Motor neuron (in vitro differentiated cells): ENCODE results near the gene C1orf185. TPM values are rescaled to one million over a fixed set of nuclear protein-coding genes. Genes with fewer than 3 reads are reported as not detected.
"Not testable (repeated sequence)": the region's sequence is repeated elsewhere in the genome, so short reads cannot be mapped to it uniquely, and the experiment has no call there.

Experiments
- ATAC-seq, 8 experiments: fragments of 200-7000 bp; cut with Tn5 transposase; replicated peaks in 6 of 8; 2 replicates each; pipeline ENCODE4 v1.8.0; 2021; ENCODE audit warnings: mild to moderate bottlenecking in 8 of 8, moderate library complexity in 8 of 8
- H3K27ac ChIP-seq, 2 donors: fragments of 250-450 bp; sonication (Bioruptor Pico); 2 replicates each; pipeline ENCODE4 v1.9.0; 2021; ENCODE audit warnings: antibody characterized with exemption in 2 of 2, mild to moderate bottlenecking in 2 of 2, moderate library complexity in 1 of 2
- H3K4me1 ChIP-seq, 2 donors: fragments of 250-450 bp; sonication (Bioruptor Pico); replicated peaks in 1 of 2; 2 replicates each; pipeline ENCODE4 v1.6.1; 2021; ENCODE audit warnings: antibody characterized with exemption in 2 of 2, mild to moderate bottlenecking in 2 of 2, moderate library complexity in 1 of 2
- H3K4me3 ChIP-seq, 5 donors: fragments of 250-450 bp; sonication (Bioruptor Pico); 2 replicates each; pipeline ENCODE4 v1.9.0; 2021; ENCODE audit warnings: antibody characterized with exemption in 5 of 5, mild to moderate bottlenecking in 5 of 5, moderate library complexity in 4 of 5
- WGBS, 10 experiments: fragments of 450-650 bp; shearing (Covaris generic); methylation state at CpG; one replicate each; pipeline ENCODE4 v1.0.0; 2022; 5-methylcytosine and 5-hydroxymethylcytosine counted together
- in situ Hi-C, 9 experiments: fragments of 400-800 bp; cut with MboI; loops; one replicate each; pipeline ENCODE4 v1.15.0; 2021; ENCODE audit warnings: low sequenced_read_pairs in 9 of 9, low pct_unique_long_range_greater_than_20kb in 2 of 9; ENCODE audit not compliant: unreplicated experiment in 9 of 9
- total RNA-seq, 8 experiments: library from RNA; unstranded; fragments of 300-600 nt; gene quantifications; 2 replicates each; pipeline versions ENCODE4 v1.2.3 to v1.2.4, GENCODE V29; 2022

The C1orf185 gene
- total RNA-seq, 8 experiments from 2014 or later: not detected

- ATAC-seq: no peak
- H3K4me3 ChIP-seq: no peak overlapping the region
- H3K4me1 ChIP-seq: no peaks in the 10 kb centered on the region
- no peak overlapping the region for H3K27ac ChIP-seq
- in situ Hi-C loops: loop anchor here in 1 of 9 experiments (25.0 kb wide), 1 partner anchor 94 kb away; no protein-coding TSS in a partner anchor
- WGBS, 10 experiments: 0 to 77% (median 30%) methylated on average over 1 of the region's 1 CpG; no CpG with 5 or more reads in 2 of the 10 experiments
These were observed 8.4 kb upstream of the C1orf185 start for GRCh38 chr1:51093581-51093980.

DNA sequence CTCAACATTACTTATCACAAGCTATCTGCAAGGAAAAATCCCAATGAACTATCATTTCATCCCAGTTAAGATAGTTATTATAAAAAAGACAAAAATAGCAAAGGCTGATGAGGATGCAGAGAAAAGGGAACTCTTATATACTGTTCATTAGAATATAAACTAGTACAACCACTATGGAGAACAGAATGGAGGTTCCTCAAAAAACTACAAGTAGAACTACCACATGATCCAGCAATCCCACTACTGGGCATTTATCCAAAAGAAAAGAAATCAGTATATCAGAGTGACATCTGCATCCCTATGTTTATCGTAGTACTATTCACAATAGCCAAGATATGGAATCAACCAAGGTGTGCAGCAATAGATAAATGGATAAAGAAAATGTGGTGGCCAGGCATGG, 4.9 kb upstream of the C1orf185 start:
- 50 to 100% (median 80%) methylated on average over 1 of the region's 1 CpG; no CpG with 5 or more reads in 3 of the 10 experiments for WGBS, 10 experiments
- in situ Hi-C loops: loop anchor here in 1 of 9 experiments (25.0 kb wide), 1 partner anchor 90 kb away; no protein-coding TSS in a partner anchor

GRCh38 chr1:51100264-51100880, 1.7 kb upstream of the C1orf185 start:
- H3K4me1 ChIP-seq: no peaks in the 10 kb centered on the region
- no peak overlapping the region for H3K4me3 ChIP-seq
- in situ Hi-C loops: no loop called here
- no peak for ATAC-seq
- H3K27ac ChIP-seq: no peak overlapping the region
- 33 to 88% (median 71%) methylated on average over 2 to 3 of the region's 3 CpGs for WGBS, 10 experiments

More for the DNA sequence above, 4.9 kb upstream of the C1orf185 start:
- Histone ChIP-seq H3K4me3 (no peak overlapping the region), H3K27ac (no peak overlapping the region), H3K4me1 (no peaks in the 10 kb centered on the region)
- no peak for ATAC-seq

- in situ Hi-C loops: no loop called here
- no peaks in the 10 kb centered on the region for H3K4me1 ChIP-seq
- no peak overlapping the region for H3K27ac ChIP-seq
- no peak overlapping the region for H3K4me3 ChIP-seq
- no peak for ATAC-seq
- 65 to 94% (median 88%) methylated on average over 3 to 6 of the region's 6 CpGs; no CpG with 5 or more reads in 2 of the 10 experiments for WGBS, 10 experiments
These were observed 12.1 kb downstream of the C1orf185 start for GRCh38 chr1:51114137-51114536.

DNA sequence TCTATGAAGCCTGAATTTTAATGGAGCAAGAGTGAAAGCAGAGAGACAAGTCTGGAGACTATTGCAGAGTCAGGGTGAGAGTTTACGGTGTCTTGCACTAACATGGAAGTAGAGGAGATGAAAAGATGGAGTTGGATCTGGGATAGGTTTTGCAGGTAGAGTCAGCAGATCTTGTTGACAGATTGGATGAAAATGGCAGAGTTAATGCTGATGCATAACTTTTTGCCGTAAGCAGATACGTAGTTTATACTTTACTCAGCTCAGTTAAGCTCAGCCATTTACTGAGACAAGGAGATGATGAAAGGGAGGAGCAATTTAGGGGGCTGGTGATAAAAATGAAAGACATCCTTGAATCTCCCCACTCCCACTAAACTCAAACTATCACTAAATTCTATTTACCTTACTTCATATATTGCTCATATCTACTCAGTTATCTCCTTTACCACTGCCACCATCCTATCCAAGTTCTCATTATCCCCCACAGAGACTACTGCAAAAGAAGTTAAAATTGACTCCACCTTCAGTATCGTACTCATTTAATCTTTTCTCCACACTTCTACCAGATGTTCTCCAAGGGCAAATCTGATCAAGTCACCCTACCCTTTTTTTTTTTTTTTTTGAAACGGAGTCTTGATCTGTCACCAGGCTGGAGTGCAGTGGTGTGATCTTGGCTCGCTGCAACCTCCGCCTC, 13.8 kb downstream of the C1orf185 start:
- ATAC-seq: no peak
- Histone ChIP-seq H3K4me1 (no peaks in the 10 kb centered on the region), H3K4me3 (no peak overlapping the region), H3K27ac (no peak overlapping the region)
- in situ Hi-C loops: no loop called here
- 60 to 96% (median 86%) methylated on average over 3 to 7 of the region's 7 CpGs; no CpG with 5 or more reads in 1 of the 10 experiments for WGBS, 10 experiments

- in situ Hi-C loops: no loop called here
- H3K27ac ChIP-seq: no peak overlapping the region
- no peak overlapping the region for H3K4me3 ChIP-seq
- ATAC-seq: no peak
- WGBS, 10 experiments: 17 to 96% (median 81%) methylated on average over 1 to 3 of the region's 3 CpGs; no CpG with 5 or more reads in 3 of the 10 experiments
- H3K4me1 ChIP-seq: no peaks in the 10 kb centered on the region
These were observed 17.3 kb downstream of the C1orf185 start for GRCh38 chr1:51119331-51119730.

DNA sequence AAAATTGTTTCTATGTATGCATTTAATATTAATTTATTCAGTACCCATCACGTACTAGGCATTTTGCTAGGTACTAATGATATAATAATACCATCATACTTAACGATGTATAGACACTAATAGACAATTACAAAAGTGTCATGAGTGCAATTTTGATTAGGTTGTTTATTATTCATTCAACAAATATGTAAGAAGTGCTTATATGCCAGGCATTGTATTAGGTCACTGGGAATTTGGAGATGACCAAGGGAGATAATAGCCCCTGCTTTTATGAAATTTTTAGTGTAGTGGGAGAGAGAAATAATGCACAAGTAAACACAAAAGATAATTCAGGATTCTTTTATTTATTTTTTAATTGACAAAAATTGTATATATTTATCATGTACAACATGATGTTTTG, 18.6 kb downstream of the C1orf185 start:
- Histone ChIP-seq H3K27ac (no peak overlapping the region), H3K4me1 (no peaks in the 10 kb centered on the region), H3K4me3 (no peak overlapping the region)
- in situ Hi-C loops: no loop called here
- WGBS, 10 experiments: 30 to 89% (median 80%) methylated on average over 1 to 2 of the region's 2 CpGs; no CpG with 5 or more reads in 1 of the 10 experiments
- no peak for ATAC-seq

DNA sequence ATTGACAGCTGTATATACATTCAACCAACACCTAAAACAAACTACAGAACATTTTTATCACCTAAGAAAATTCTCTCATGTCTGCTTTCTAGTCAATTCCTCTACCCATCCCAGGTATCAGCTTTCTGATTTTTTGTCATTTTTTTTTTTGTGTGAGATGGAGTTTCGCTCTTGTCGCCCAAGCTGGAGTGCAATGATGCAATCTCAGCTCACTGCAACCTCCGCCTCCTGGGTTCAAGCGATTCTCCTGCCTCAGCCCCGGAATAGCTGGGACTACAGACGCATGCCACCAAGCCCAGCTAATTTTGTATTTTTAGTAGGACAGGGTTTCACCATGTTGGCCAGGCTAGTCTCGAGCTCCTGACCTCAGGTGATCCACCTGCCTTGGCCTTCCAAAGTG, 25.1 kb downstream of the C1orf185 start:
- in situ Hi-C loops, H3K4me3 ChIP-seq, ATAC-seq, H3K27ac ChIP-seq, H3K4me1 ChIP-seq: not testable (repeated sequence)
- 0 to 93% (median 47%) methylated on average over 1 to 7 of the region's 7 CpGs; no CpG with 5 or more reads in 2 of the 10 experiments for WGBS, 10 experiments

- no peak for ATAC-seq
- H3K4me3 ChIP-seq: no peak overlapping the region
- no peak overlapping the region for H3K27ac ChIP-seq
- in situ Hi-C loops: no loop called here
- WGBS, 10 experiments: 0 to 100% (median 48%) methylated on average over 1 to 3 of the region's 3 CpGs
- no peaks in the 10 kb centered on the region for H3K4me1 ChIP-seq
These were observed 29.2 kb downstream of the C1orf185 start for GRCh38 chr1:51131185-51131584.

GRCh38 chr1:51133045-51133444, 31.0 kb downstream of the C1orf185 start:
- no peak for ATAC-seq
- in situ Hi-C loops: no loop called here
- Histone ChIP-seq H3K4me1 (no peaks in the 10 kb centered on the region), H3K4me3 (no peak overlapping the region), H3K27ac (no peak overlapping the region)
- 6 to 100% (median 90%) methylated on average over 1 to 2 of the region's 2 CpGs for whole genome bisulfite sequencing, 10 experiments

DNA sequence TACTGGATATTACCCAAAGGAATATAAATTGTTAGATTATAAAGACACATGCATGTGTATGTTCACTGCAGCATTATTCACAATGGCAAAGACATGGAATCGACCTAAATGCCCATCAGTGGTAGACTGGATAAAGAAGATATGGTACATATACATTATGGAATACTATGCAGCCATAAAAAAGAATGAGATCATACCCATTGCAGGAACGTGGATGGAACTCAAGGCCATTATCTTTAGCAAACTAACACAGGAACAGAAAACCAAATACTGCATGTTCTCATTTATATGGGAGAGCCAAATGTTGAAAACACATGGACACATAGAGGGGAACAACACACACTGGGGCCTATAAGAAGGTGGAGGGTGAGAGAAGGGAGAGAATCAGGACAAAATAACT, 35.7 kb downstream of the C1orf185 start:
- ATAC-seq, H3K4me3 ChIP-seq, H3K27ac ChIP-seq, in situ Hi-C loops, H3K4me1 ChIP-seq: not testable (repeated sequence)
- 0 to 54% (median 22%) methylated on average over 1 to 2 of the region's 2 CpGs for WGBS, 10 experiments

DNA sequence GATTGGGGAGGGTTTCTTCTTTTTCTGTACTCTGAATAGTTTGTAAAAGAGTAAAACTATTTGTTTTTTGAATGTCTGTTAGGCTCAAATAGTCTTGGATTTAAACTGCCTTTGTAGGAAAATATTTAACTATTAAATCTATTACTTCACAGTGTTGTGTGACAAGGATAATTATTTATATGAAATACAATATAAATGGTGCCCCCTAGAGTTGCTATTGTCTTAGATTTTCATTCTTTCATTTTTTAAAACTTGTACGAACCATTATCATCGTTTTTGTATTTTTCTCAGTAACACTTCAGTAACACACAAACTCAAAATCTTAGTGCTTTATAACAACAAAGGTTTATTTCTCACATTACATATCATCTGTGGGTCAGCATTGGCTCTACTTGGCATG, 37.4 kb downstream of the C1orf185 start:
- no peak for ATAC-seq
- in situ Hi-C loops: no loop called here
- H3K4me3 ChIP-seq: no peak overlapping the region
- H3K27ac ChIP-seq: no peak overlapping the region
- no peaks in the 10 kb centered on the region for H3K4me1 ChIP-seq
- 0 to 89% (median 59%) methylated on average over 2 of the region's 2 CpGs for WGBS, 10 experiments

DNA sequence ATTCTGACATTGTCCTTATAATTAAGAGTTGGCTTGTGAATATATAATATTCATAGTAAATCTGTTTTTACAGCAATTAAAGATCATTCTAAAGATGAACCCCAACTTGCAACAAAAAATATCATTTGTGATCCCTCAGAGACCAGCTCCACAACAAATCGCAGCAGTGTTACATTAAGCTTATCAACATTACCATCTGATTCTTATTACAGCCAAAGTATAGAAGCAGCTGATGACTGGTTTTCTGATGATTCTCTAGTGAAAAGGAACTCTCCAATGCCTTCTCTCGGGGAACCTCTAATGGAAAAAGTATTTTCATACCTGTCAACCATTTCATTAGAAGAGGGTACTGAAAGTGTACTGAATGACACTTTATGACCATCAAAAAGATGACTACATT, 45.4 kb downstream of the C1orf185 start:
- in situ Hi-C loops: no loop called here
- whole genome bisulfite sequencing, 10 experiments: 0 to 100% (median 52%) methylated on average over 1 to 2 of the region's 2 CpGs; no CpG with 5 or more reads in 2 of the 10 experiments
- Histone ChIP-seq H3K4me3 (no peak overlapping the region), H3K4me1 (no peaks in the 10 kb centered on the region), H3K27ac (no peak overlapping the region)
- ATAC-seq: no peak
